HepG2 (cell line): ENCODE results near the gene TMBIM4. TPM values are rescaled to one million over a fixed set of nuclear protein-coding genes. Genes with fewer than 3 reads are reported as not detected.
A peak's percentile ranks its signal among the peaks of the same experiment; 100 is the strongest.

ENCODE experiments used
- ARID3A ChIP-seq: IDR thresholded peaks from 2 replicates; pipeline ENCODE4 v1.6.1; 2012; ENCODE audit warnings: low read depth, low read length, improper control_type of control experiment
- ATM ChIP-seq: fragments of 450-650 bp; IDR thresholded peaks from 2 replicates; pipeline ENCODE4 v1.7.1; 2017; ENCODE audit warnings: mild to moderate bottlenecking, borderline replicate concordance
- CHD4 ChIP-seq: fragments of 200-600 bp; sonication (generic); IDR thresholded peaks from 2 replicates; pipeline ENCODE4 v1.7.0; 2017; ENCODE audit warnings: mild to moderate bottlenecking, low read length, borderline replicate concordance
- GMEB2 ChIP-seq: IDR thresholded peaks from 2 replicates; pipeline ENCODE4 v1.6.1; 2016; ENCODE audit warnings: missing biosample characterization, missing genetic modification reagents, low read depth
- HOMEZ ChIP-seq: IDR thresholded peaks from 2 replicates; pipeline ENCODE4 v1.6.1; 2016; ENCODE audit warnings: low read depth
- HOXA5 ChIP-seq: sonication (generic); formaldehyde crosslinking; IDR thresholded peaks from 2 replicates; pipeline ENCODE4 v1.4.0; 2020; ENCODE audit warnings: missing genetic modification reagents
- KAT7 ChIP-seq: IDR thresholded peaks from 2 replicates; pipeline ENCODE4 v1.6.1; 2018; ENCODE audit warnings: borderline replicate concordance, missing compliant biosample characterization
- KLF9 ChIP-seq: IDR thresholded peaks from 2 replicates; pipeline ENCODE4 v1.6.1; 2016; ENCODE audit warnings: low read depth
- NCOA2 ChIP-seq: sonication (generic); formaldehyde crosslinking; IDR thresholded peaks from 2 replicates; pipeline ENCODE4 v1.8.0; 2022; ENCODE audit warnings: inconsistent platforms
- TSC22D2 ChIP-seq: sonication (generic); formaldehyde crosslinking; IDR thresholded peaks from 2 replicates; pipeline ENCODE4 v1.5.1; 2020; ENCODE audit warnings: missing genetic modification reagents, mild to moderate bottlenecking, borderline replicate concordance
- ZBED4 ChIP-seq: sonication (generic); formaldehyde crosslinking; IDR thresholded peaks from 2 replicates; pipeline ENCODE4 v1.4.0; 2020; ENCODE audit warnings: missing genetic modification reagents, borderline replicate concordance
- ZFP36 ChIP-seq: fragments of 150-350 bp; IDR thresholded peaks from 2 replicates; pipeline ENCODE4 v1.6.1; 2018; ENCODE audit warnings: borderline replicate concordance, low read length, low read depth; ENCODE audit not compliant: partially characterized antibody
- ZNF383 ChIP-seq: sonication (generic); formaldehyde crosslinking; IDR thresholded peaks from 2 replicates; pipeline ENCODE4 v1.4.0; 2020; ENCODE audit warnings: missing genetic modification reagents, mild to moderate bottlenecking, borderline replicate concordance
- ZNF672 ChIP-seq: sonication (generic); formaldehyde crosslinking; IDR thresholded peaks from 2 replicates; pipeline ENCODE4 v1.8.1; 2022; ENCODE audit warnings: missing genetic modification reagents
- ZNF709 ChIP-seq: sonication (generic); formaldehyde crosslinking; IDR thresholded peaks from 2 replicates; pipeline ENCODE4 v1.5.0; 2020; ENCODE audit warnings: mild to moderate bottlenecking, missing genetic modification reagents
- ZNF713 ChIP-seq: sonication (generic); formaldehyde crosslinking; IDR thresholded peaks from 2 replicates; pipeline ENCODE4 v1.4.0; 2020; ENCODE audit warnings: mild to moderate bottlenecking, missing genetic modification reagents
- polyA plus RNA-seq, 8 experiments: library from polyadenylated mRNA; depleted of rRNA in 3 of 8; stranded (reverse) in 7 of 8; unstranded in 1 of 8; fragments of >200 nt; fragmentation: Illumina TruSeq in 4 of 8; extraction: Trizol in 4 of 8; gene quantifications; 2 replicates each; pipeline versions ENCODE4 v1.2.1 to v1.2.3, GENCODE V29; 2011 to 2016; ENCODE audit warnings: low read depth in 4 of 8, missing spikeins in 1 of 8, mixed read lengths in 1 of 8; ENCODE audit not compliant: insufficient read depth in 1 of 8
- total RNA-seq, 5 experiments: library from RNA; depleted of rRNA; stranded (reverse); fragments of >200 nt; fragmentation: Illumina TruSeq; extraction: Trizol; gene quantifications; 2 replicates each; pipeline ENCODE4 v1.2.3, GENCODE V29; 2016; ENCODE audit warnings: low read depth in 1 of 5
- TF ChIP-seq, protein P1 (sequence below): sonication (generic); formaldehyde crosslinking; IDR thresholded peaks from 2 replicates; pipeline ENCODE4 v1.4.0; 2020; ENCODE audit warnings: missing genetic modification reagents
- TF ChIP-seq, protein P2 (sequence below): IDR thresholded peaks from 2 replicates; pipeline ENCODE4 v1.6.1; 2016; ENCODE audit warnings: mild to moderate bottlenecking

Gene TMBIM4
- total and polyA plus RNA-seq, 2 of the 13 experiments (the other 11 are each of a cell fraction or from before 2014, with no cell fraction given): 60.5 to 67.7 TPM

- TF ChIP-seq GMEB2 (CRISPR knock-in tag) (no peak), ZFP36 (no peak), ZNF709 (CRISPR knock-in tag) (no peak), HOMEZ (CRISPR knock-in tag) (peak; percentile 62; the same call in 1 of the 2 replicates), KAT7 (no peak), ZBED4 (CRISPR knock-in tag) (no peak), ZNF672 (no peak), ZNF713 (CRISPR knock-in tag) (no peak), HOXA5 (CRISPR knock-in tag) (no peak), KLF9 (CRISPR knock-in tag) (no peak), ATM (no peak), ZNF383 (no peak), TSC22D2 (CRISPR knock-in tag) (no peak), CHD4 (no peak), ARID3A (peak; percentile 78), NCOA2 (no peak)
- TF ChIP-seq, protein P1, sequence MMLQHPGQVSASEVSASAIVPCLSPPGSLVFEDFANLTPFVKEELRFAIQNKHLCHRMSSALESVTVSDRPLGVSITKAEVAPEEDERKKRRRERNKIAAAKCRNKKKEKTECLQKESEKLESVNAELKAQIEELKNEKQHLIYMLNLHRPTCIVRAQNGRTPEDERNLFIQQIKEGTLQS (CRISPR knock-in tag): no peak
- TF ChIP-seq, protein P2, sequence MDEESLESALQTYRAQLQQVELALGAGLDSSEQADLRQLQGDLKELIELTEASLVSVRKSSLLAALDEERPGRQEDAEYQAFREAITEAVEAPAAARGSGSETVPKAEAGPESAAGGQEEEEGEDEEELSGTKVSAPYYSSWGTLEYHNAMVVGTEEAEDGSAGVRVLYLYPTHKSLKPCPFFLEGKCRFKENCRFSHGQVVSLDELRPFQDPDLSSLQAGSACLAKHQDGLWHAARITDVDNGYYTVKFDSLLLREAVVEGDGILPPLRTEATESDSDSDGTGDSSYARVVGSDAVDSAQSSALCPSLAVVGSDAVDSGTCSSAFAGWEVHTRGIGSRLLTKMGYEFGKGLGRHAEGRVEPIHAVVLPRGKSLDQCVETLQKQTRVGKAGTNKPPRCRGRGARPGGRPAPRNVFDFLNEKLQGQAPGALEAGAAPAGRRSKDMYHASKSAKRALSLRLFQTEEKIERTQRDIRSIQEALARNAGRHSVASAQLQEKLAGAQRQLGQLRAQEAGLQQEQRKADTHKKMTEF (CRISPR knock-in tag): no peak
Measured at GRCh38 chr12:66144791-66145754, 24.7 kb downstream of the TMBIM4 start (continued).
